ELR (cell line): ENCODE results near the gene DYNC2LI1.

Source experiments
- DNase-seq: peaks from one replicate; pipeline ENCODE4 v3.0.0-alpha.2; 2015; ENCODE audit warnings: low read depth

DYNC2LI1 gene

GRCh38 chr2:43763091-43763490 lies 10.7 kb upstream of the DYNC2LI1 start:
- no peak for DNase-seq

DNA sequence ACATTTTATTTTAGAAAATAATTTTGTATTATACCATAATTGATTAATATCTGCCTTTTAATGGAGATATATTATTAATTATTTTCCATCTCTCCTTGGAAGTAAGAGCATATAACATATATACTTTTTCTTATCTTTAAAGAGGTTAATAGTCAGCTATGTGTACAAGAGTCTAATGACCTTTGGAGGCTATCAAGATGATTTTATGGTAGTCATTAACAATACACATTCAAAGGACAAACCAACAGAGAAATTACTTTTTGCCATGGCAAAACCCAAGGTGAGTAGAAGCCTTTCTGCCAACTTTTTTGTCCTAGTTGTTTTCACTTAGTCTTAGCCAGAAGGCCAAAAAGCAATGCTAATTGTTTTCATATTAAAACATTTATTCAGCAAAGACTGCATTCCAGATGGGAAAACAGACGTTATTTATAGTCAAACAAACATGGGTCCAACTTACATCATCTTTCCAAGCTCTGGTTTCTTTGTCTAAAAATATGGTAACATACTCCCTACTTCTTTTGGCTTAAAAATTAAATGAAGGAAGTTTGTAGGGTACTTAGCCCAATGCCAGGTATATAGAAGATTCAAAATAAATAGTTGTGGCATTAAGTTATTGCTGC lies 9.6 kb upstream of the DYNC2LI1 start:
- DNase-seq, result no peak

DNA sequence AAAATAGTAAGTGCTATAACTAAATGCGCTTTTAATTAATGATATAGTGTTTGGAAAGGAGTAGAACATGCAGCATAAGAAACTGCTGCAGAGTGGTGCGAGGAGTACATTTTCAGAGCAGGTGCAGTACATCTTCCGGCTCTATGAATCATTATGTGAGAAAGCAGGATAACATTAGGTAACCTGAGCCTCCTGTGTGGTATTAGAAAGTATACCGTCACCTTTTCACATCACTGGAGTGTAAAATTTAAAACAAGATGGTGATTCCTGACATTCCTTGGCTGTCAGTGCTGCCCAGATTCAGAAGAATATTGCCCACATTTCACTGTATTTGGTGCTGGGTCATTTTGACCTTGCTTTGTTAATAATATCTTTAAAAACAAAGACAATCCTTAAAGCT lies 7.8 kb upstream of the DYNC2LI1 start:
- DNase-seq, result no peak

DNA sequence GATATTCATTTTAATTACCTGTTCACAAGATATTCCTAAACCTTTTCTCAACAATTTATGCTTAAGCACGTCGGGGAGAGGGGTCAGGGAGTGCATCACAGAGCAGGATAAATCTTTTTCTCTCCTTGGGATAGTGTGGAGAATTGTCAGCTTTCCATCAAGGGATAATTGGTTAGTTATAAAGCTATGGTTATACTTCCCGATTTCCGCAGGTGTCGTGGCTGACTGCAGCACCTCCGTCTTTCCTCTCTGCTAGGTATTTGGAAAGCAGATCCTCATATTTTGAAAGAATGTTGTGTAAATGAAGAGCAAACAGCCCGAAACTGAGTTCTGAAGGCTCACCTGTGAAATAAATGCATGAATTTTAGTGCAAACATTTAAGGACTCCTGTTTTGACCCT lies 778 bp downstream of the DYNC2LI1 start:
- no peak for DNase-seq

GRCh38 chr2:43776324-43776723 lies 2.5 kb downstream of the DYNC2LI1 start:
- DNase-seq, result no peak

DNA sequence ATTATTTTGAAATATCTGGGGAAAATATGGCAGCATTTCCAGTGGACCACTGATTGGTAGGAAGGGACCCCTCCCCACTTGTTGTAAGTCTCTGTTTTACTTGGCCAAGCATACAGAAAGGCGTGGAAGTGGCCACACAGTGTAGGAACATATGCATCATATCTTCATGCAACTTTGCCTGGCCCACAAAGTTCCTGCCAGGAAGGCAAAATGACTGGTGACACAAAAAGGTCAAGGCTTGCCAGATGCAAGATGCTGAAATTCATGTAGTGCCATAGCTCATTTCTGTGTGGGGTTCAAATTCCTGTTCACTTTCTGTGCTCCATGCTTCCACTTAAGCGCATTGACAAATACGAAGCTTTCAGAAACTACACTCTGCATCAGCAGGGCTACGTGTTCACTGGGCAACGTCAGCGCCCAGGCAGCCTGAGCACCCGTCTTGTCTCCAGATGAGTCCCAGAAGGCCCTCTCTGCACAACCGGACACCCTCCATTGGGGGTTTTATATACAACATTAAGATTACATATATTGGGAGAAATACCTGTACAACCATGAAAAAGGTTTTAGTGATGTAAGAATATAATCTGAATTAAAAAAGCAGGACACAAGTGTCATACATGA lies 3.6 kb downstream of the DYNC2LI1 start:
- DNase-seq, result no peak

- DNase-seq, result no peak
These were observed 4.4 kb downstream of the DYNC2LI1 start for GRCh38 chr2:43778233-43778632.

GRCh38 chr2:43787895-43788294 lies 14.1 kb downstream of the DYNC2LI1 start:
- no peak for DNase-seq

DNA sequence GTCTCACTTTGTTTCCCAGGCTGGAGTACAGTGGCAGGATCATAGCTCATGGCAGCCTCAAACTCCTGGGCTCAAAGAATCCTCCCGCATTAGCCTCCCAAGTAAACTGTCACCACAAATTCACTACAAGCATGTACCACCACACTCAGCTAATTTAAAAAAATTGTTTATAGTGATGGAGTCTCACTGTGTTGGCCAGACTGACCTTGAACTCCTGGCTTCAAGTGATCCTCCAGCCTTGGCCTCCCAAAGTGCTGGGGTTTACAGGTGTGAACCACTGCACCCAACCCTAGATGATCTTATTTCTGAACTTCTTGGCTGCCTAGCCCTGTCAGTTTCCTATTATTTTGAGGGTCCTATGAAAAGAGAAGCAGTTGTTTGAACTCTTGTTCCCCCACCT lies 14.8 kb downstream of the DYNC2LI1 start:
- no peak for DNase-seq

DNA sequence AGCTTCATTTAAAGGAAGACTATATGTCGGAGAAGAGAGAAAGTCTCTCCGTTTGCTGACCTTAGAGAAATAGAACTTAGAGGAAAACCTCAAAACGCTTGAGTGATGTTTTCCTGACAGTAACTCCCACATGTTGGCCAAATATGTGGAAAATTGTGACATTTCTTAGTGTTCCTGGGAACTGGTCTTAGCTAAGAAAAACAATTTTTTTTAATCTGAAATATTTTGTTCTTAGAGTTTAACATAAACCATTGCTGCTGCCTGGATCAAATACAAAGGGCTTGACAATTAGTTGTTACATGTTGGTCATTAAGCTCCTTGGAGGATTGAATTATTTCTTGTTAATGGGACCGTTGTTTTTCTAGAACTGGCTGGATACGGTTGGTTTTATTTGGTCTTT lies 16.3 kb downstream of the DYNC2LI1 start:
- DNase-seq, result no peak

- DNase-seq, result no peak
These were observed 17.4 kb downstream of the DYNC2LI1 start for GRCh38 chr2:43791035-43791765.

DNA sequence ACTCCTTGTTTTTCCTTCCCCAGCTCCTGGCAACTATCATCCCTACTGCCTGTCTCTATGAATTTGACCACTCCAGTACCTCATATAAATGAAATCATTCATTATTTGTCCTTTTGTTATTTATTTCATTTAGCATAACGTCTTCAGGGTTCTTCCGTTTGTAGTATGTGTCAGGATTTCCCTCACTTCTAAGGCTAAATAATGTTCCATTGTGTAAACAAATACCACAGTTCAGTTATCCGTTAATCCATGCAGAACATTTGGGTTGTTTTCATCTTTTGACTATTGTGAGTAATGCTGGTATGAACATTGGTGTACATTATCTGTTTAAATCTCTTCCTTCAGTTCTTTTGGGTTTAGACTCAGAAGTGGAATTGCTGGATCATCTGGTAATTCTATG lies 18.8 kb downstream of the DYNC2LI1 start:
- DNase-seq, result no peak

DNA sequence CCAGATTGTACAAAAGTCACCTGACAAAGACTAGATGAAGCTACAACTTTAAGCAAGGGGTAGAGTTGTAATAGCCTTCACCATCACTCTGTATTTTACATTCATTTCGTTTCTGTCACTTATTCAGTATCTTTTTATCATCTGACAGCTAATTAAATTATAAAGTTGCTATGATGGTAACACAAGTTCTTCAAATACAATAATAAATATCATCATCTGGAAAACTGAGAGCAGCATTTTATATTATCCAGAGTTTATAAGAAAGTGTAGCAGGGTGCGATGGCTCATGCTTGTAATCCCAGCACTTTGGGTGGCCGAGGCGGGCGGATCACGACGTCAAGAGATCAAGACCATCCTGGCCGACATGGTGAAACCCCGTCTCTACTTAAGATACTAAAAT lies 21.1 kb downstream of the DYNC2LI1 start:
- no peak for DNase-seq

GRCh38 chr2:43796206-43796605 lies 22.4 kb downstream of the DYNC2LI1 start:
- DNase-seq, result no peak

DNA sequence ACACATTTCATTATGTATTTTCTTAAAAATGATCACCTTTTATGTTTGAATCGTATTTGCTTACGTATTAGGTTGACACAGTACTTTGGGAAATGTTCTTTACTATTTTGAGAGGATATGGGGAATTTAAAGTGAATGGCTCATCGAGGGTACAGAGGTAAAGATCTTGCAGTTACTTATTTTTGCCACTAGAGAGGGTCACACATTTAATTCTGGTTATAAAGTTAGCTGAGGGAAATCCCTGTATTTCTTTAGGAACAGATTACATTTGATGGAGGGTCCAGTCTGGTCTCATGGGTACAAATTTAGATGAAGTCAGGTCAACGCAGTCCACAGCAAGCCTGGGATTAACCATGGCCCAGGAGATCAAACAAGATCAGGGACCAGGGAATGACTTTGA lies 24.5 kb downstream of the DYNC2LI1 start:
- peak; percentile 21 for DNase-seq

DNA sequence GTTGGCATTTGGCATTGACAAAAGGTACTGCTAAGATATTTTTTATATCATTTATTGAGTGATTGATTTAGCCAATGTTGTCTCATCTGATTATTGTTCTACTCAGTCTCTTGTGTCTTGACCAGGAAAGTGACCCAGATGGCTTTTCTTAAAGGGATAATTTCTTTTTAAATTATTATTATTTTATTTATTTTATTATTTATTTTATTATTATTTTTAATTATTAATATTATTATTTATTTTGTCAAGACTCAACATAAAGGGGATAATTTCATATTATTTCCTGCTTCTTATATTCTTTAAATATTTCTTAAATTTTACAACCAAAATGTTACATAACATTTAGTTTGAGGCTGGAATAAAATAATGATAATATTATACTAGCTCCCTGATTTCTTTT lies 27.1 kb downstream of the DYNC2LI1 start:
- DNase-seq, result no peak

DNA sequence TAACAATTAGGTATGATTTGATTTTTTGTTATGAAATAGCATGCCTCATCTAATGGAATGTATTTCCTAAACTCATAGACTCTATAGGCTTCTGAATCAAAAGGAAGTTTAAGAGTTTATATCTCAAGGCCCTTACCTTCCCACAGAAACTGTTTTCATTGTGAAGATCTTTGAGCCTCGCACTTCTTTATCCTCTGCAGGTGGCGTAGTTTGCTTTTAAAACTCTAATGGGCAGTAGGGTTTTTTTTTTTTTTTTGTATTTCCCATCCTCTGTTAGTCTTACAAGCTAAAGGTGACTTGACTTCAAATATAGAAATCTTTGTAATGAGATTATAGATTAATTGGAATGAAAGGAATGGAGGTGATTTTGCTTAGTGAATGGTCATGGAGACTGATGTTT lies 28.3 kb downstream of the DYNC2LI1 start:
- no peak for DNase-seq

GRCh38 chr2:43803113-43803512 lies 29.3 kb downstream of the DYNC2LI1 start:
- DNase-seq, result no peak

DNA sequence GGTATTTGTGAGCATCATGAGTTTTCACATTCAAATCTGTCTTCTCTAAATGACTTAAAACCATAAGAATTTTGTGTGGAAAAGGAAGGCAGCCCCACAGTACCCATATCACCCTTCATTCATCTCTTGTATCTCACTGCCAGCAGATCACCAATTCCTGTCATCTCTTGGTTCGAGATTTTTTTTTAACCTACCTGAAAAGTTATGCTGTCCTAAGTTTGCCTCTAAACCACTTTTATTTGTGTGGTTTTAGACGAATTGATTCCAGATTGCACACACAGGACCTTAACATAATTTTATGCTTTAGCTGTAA lies 32.8 kb downstream of the DYNC2LI1 start:
- DNase-seq, result no peak

- DNase-seq, result no peak
These were observed 36.6 kb downstream of the DYNC2LI1 start for GRCh38 chr2:43810452-43810851.

DNA sequence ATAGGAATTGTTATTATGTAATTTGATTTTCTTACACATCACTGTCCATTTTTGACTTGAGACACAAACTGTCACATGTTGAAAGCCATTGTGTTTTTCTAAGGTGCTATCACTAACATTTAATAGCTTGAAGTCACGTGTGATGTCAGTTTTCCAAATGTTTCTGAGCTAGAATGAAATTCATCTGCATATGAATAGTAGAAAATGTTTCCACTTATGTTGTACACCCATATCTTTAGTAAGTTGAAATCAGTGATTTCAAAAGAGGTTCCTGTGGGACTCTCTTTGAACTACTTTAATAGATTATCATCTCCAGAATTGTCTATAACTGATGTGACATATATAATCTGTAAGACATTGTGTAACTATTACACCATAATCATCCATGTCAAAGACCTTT lies 37.0 kb downstream of the DYNC2LI1 start:
- DNase-seq, result no peak

GRCh38 chr2:43812006-43812405 lies 38.2 kb downstream of the DYNC2LI1 start:
- no peak for DNase-seq

DNA sequence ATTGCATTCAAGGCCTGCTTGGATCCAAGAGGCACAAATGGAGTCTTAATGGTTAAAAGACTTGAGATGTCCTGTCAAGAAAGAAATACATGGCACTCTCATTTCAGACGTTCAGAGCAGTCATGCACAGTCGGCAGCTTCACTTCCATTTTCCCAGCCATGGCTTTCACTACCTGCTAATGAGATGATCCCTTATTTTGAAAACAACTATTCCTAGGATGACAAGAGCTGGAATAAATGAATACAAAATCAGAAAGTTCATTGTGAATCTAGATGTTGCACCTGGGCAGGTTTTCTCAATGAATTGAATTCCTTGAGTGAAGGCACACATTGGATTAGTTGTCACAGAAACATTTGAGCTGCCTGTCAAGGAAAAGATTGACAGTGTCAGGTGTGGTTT lies 39.1 kb downstream of the DYNC2LI1 start:
- no peak for DNase-seq

- DNase-seq, result no peak
These were observed 40.9 kb downstream of the DYNC2LI1 start for GRCh38 chr2:43814711-43815110.
